PFSK-1 (cell line): ENCODE measurements around the gene TCF7L1.

Experiments used
- POLR2AphosphoS5 ChIP-seq: IDR thresholded peaks from 2 replicates; pipeline ENCODE4 v1.6.1; 2012; ENCODE audit warnings: low read depth, mild to moderate bottlenecking, control low read depth, low read length, moderate library complexity
- SIN3A ChIP-seq: IDR thresholded peaks from 2 replicates; pipeline ENCODE4 v1.6.1; 2012; ENCODE audit warnings: mild to moderate bottlenecking, low read length, moderate library complexity, borderline replicate concordance; ENCODE audit not compliant: insufficient read depth
- TAF1 ChIP-seq: IDR thresholded peaks from 2 replicates; pipeline ENCODE4 v1.6.1; 2012; ENCODE audit warnings: low read length, control low read depth, borderline replicate concordance; ENCODE audit not compliant: insufficient read depth
- TF ChIP-seq, protein P1 (sequence below), 2 experiments: IDR thresholded peaks; 2 replicates each; pipeline versions ENCODE4 v1.6.1 to v1.8.0; 2011 to 2012; ENCODE audit warnings: low read depth in 2 of 2, low read length in 2 of 2, control low read depth in 1 of 2, inconsistent platforms in 1 of 2, mild to moderate bottlenecking in 1 of 2, moderate library complexity in 1 of 2; ENCODE audit not compliant: insufficient read depth in 1 of 2

DNA sequence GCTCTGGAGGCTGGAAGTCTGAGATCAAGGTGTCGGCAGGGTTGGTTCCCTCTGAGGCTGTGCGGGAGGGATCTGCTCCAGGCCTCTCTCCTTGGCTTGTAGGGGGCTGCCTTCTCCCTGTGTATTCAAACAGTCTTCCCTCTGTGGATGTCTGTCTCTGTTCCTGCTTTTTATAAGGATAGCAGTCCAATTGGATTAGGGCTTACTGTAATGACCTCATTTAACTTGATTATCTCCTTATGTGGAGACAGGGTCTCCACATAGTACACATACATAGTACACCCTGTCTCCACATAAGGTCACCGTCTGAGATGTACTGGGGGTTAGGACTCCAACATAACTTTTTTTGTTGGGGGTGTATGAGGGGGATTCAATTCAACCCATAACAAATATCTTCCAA lies 30.5 kb downstream of the TCF7L1 start:
- TF ChIP-seq TAF1 = no peak
- no peak for TF ChIP-seq POLR2AphosphoS5
- TF ChIP-seq SIN3A = no peak
- TF ChIP-seq, protein P1, sequence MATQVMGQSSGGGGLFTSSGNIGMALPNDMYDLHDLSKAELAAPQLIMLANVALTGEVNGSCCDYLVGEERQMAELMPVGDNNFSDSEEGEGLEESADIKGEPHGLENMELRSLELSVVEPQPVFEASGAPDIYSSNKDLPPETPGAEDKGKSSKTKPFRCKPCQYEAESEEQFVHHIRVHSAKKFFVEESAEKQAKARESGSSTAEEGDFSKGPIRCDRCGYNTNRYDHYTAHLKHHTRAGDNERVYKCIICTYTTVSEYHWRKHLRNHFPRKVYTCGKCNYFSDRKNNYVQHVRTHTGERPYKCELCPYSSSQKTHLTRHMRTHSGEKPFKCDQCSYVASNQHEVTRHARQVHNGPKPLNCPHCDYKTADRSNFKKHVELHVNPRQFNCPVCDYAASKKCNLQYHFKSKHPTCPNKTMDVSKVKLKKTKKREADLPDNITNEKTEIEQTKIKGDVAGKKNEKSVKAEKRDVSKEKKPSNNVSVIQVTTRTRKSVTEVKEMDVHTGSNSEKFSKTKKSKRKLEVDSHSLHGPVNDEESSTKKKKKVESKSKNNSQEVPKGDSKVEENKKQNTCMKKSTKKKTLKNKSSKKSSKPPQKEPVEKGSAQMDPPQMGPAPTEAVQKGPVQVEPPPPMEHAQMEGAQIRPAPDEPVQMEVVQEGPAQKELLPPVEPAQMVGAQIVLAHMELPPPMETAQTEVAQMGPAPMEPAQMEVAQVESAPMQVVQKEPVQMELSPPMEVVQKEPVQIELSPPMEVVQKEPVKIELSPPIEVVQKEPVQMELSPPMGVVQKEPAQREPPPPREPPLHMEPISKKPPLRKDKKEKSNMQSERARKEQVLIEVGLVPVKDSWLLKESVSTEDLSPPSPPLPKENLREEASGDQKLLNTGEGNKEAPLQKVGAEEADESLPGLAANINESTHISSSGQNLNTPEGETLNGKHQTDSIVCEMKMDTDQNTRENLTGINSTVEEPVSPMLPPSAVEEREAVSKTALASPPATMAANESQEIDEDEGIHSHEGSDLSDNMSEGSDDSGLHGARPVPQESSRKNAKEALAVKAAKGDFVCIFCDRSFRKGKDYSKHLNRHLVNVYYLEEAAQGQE (IDR thresholded peaks at IDR 0.05; ENCODE audit: insufficient read depth in 1 of 2, low read depth in 2 of 2, low read length in 2 of 2) = no peak
